ENCODE results near the gene ANKRD39.
"Not testable (repeated sequence)": the region's sequence is repeated elsewhere in the genome, so short reads cannot be mapped to it uniquely, and the experiment has no call there.

ANKRD39 gene

DNA sequence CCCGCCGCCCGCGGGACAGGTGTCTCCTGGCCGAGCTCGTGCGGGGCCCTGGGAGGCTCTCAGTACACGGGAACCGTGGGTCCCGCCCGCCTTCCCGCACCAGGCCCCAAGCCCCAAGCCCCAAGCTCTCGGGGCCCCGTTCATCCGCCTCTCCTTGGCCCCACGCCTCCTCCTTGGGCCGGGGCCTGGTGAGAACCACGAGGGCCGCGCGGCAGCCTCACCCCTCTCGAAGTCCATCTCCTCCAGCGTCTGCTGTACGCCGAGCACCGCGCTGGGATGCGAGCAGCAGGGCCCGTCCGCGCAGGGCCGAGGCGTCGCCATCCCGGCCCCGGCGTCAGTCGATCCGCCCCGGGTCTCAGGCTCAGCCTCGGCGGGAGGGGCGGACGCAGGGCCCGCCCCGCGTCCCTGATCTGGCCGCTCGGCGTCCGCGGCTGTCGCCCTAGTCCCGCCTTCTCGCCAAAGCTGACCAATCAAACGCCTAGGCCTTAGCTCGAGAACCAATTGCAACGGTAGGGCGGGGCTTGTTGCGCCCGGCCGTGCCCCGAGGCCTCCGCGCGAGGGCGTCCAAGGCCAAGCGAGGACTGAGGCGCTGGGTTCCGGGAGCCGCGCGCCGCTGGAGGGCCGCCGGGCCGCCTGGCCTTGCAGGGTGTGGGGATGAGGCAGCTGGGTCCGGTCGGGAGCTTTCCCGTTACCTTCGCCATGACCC is at the start of gene ANKRD39:
Gene ANKRD39, minus strand, starts transcription at position 350 of the 706 bp plus-strand sequence. Its CDS starts 29 bp downstream, at position 321.
- peak; percentile 95 to 96 for DNase-seq (ENCODE audit: low read depth in 2 of 2)

DNA sequence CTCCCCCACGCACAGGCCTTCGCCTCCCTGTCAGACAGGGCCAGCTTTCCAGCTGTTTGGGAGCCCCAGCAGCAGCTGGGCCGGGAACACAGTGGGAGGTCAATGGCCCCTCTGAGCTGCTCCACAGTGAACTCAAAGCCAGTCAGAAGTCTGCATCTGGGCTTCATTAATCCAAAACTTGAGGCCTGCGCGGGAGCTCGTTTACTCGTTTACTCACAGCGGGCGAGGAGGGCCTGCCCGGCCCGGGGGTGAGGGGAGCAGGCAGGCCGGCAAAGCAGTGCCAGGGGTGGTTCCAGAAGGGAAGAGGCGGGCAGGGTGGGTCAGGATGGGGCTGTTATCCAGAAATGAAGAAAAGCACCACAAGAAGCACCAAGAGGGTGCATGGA is 48.9 kb upstream of the ANKRD39 start:
- DNase-seq (ENCODE audit: low read depth in 2 of 2) = no peak

GRCh38 chr2:96903815-96904214 is 46.0 kb upstream of the ANKRD39 start:
- no peak for DNase-seq (ENCODE audit: low read depth in 2 of 2)

DNA sequence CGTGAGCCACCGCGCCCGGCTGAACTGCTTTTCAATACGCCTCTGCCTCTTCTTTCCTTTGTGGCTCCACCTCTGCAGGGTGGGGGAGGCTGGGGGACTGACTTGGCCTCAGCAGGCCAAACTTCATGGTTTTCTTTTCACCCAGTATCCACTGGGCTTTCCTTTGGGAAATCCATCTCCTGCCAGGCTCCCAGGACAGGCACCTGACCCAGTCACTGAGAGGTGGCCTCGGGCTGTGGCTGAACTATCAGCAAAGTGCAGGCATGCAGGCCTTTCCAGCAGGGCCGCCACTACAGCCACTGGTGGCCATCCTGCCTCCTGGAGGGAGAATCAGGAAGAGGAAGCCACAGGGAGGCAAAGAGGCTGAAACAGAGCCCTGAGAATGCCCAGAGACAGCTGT is 45.5 kb upstream of the ANKRD39 start:
- no peak for DNase-seq (ENCODE audit: low read depth in 2 of 2)

DNA sequence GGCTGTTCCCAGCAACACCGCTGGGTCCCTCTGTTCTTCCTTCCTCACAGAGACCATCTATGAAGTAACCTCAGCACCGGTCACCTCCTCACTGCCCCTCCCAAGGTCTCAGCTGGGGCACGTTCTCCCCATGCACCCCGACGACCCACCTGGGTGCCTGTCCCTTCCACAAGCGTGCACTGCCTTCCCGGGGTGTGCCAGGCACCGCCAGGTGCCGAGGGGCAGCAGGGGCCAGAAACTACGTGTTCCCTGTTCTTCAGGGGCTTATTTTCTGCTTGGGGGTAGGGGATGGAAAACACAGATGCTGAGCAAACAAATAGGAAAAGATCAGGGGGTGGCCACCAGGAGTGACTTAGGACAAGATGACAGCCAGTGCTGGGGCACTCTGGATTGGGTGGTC is 42.4 kb upstream of the ANKRD39 start:
- DNase-seq (ENCODE audit: low read depth in 2 of 2) = no peak

DNA sequence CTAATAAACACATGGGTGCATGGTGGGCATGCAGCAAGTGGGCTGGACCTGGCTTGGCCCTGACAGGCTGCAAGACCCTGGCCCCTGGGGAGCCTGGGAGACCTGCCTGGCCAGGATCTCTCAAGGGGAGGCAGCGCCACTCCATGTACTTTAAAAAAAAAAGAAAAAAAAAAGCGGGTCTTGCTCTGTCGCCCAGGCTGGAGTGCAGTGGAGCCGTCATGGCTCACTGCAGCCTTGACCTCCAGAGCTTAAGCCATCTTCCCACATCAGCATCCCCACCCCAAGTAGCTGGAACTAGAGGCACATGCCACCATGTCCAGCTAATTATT is 41.6 kb upstream of the ANKRD39 start:
- DNase-seq (ENCODE audit: low read depth in 2 of 2) = no peak

DNA sequence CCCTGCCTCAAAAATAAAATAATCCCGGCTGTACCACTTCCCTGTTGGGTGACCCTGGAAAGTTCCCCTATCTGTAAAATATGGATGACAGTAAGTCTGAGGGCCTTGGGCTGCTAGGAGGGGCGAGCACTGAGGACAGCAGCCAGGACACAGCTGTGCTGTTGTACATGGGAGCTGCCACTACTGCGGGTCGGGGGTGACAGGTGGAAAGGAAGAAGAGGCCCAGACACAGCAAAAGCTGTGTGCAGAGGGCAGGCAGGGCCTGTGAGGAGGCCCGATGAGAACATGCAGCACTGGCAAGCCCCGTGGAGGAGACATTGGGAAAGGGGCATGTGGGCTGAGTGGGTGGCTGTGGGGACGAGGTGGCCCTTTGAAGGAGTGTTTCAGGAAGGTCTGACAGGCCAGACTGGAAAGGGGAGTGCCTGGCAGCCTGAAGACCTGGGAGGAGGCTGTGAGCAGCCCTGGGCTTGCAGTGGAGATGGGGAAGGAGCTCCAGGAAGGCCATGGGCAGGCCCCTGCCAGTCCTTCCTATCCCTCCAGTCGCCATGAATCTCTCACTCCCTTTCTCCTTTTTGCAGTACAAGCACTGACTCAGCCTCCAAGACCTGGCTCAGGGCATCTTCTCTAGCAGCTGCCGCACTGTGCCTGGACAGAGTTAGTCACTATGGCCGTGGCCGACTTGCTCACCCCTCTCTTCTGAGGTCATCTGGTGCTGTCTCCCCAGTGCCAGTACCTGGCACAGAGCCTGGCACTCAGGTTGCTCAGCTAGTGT is 41.0 kb upstream of the ANKRD39 start:
- no peak for DNase-seq (ENCODE audit: low read depth in 2 of 2)

DNA sequence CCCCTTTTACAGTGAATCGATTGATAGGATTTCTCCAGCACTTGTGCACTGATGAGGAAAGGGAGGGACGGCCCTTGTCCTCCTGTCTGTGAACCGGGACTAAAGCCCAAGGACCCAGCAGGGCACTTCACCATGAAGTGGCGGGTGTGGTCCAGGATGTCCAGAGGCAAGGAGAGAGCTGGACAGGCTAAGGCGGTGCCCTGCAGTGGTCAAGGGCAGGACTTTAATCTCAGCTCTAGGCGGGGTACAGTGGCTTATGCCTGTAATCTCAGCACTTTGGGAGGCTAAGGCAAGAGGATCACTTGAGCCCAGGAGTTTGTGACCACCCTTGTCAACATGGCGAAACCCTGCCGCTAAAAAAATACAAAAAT is 40.3 kb upstream of the ANKRD39 start:
- no peak for DNase-seq (ENCODE audit: low read depth in 2 of 2)

- DNase-seq (ENCODE audit: low read depth in 2 of 2) = no peak
Observed at GRCh38 chr2:96897491-96898134, 39.8 kb upstream of the ANKRD39 start.

- DNase-seq (ENCODE audit: low read depth in 2 of 2) = no peak
Observed at GRCh38 chr2:96895746-96896651, 38.2 kb upstream of the ANKRD39 start.

GRCh38 chr2:96895032-96895745 is 37.4 kb upstream of the ANKRD39 start:
- DNase-seq (ENCODE audit: low read depth in 2 of 2) = no peak

DNA sequence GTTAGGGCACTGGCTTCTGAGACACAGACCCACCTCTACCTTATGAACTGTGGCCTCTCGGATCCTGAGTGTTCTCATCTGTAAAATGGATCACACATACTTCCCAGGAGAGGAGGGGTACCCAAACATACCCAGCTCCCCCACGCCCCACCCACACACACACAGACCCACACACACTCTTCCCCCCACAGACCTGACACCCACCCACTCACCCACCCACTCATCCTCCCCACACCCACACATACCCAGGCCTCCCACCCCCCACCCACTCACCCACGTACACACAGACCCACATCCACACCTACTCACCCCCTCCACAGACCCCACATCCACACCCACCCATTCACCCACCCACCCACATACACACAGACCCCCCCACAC is 36.3 kb upstream of the ANKRD39 start:
- DNase-seq (ENCODE audit: low read depth in 2 of 2) = no peak

DNA sequence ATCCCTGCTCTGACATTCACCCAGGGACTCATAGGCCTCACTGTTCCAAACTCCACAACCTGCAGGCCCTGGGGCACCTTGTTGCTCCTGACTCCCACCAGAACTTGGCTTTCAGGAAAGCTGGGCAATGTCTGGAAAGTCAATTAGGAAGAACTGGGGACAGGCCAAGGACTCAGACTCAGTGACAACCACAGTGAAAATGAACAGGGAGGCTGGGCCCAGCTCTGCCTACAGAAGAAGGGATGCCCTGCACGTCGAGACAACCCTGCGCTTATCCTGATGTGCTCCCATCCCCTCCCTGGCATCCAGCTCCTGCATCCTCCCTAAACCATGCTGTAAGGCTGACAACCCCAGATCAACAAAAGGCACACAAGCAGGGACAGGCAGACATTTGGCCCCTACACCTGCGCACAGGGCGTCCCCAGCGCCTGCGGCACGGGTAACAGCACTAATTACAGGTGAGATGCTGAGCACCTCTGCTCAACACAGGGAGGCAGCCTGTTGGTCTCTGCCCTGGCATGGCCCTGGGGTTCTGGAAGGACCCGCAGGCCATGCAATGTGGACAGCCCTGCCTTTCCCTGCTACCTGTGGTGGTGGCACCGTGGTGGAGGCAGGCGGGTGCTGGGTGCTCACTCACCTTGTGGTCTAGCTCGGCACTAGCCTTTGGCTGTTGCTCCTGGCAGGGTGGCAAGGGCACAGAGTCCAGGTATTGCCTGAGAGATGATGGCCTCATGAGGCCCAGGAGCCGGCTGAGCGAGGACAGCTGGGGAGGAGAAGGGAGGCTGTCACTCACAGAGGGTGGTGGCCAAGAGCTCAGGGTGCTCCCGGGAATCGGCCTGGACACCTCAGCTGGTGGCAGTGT is 35.7 kb upstream of the ANKRD39 start:
- DNase-seq (ENCODE audit: low read depth in 2 of 2) = no peak

DNA sequence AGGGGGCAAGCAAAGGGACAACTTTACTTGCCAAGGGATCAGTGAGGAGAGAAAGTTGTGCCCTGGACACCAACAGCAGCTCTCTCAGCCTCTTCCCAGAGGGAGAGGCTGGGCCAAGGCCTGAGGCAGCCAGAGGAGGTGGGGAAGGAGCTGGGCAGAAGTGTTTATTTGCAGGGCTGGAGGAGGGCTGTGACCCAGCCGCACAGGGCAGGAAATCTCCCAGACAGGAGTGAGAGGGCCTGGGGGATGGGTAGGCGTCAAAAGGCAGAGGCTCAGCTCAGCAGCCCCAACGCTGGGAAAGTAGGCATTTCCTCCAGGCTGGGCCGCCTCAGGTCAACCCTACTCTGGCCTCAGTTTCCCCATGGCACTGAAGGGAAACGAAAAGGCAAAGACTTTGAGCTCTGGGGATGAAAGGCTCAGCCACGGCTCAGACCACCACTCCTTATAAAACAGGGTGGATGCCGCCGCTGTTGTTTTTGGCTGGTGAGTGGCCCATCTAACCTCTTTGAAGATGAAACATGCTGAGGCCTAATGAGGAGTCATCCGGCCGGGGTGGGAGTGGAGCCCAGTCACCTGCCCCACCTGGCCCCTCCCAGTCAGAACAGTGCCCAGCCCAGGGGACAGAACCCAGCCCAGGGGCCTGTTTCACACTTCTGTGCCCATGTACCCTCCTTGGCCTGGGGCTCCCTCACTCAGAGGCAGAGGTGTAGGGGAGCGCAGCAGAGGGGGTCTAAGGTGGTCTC is 33.9 kb upstream of the ANKRD39 start:
- no peak for DNase-seq (ENCODE audit: low read depth in 2 of 2)

DNA sequence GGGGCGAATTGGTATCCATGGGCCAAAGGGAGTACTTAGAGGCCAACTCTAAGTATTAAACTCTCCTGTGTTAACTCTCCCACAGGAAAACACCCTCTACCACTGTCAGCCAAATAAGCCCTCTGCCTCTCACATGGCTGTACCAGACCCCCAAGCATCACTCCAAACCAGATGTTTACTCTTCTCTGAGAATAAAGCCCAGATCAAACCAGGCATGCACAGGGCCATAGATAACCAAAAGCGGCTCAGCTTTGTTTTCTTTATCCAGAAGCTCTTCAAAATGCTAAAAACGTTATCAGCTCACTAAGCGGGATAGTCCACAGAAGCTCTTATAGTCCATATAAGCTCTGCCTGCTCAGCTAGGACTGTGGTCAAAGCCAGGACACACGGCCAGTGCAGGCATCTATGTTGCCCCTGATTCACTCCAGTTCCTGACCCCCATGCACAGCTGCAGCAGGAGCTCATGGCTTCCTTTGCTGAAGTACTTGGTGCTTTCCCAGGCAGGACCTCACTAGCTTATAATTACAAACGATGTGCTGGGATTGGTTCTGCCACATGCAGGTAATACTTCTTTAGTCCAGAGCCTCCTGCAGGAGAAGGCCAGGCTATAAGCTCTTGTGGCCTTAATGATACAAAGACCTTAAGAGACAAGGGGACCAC is 33.0 kb upstream of the ANKRD39 start:
- DNase-seq (ENCODE audit: low read depth in 2 of 2) = no peak

DNA sequence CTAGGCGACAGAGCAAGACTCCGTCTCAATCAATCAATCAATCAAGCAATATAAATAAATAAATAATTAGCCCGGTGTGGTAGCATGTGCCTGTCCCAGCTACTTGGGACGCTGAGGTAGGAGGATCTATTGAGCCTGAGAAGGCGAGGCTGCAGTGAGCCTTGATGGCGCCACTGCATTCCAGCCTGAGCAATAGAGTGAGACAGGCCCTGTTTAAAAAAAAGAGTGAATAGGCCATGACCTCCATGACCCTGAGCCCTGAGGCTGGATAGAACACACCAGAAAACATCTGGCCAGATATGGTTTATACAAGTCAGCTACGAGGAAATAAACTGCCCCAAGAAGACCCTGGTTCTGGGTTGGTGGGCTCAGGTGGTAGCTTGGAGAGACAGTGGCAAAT is 32.4 kb upstream of the ANKRD39 start:
- no peak for DNase-seq (ENCODE audit: low read depth in 2 of 2)

DNA sequence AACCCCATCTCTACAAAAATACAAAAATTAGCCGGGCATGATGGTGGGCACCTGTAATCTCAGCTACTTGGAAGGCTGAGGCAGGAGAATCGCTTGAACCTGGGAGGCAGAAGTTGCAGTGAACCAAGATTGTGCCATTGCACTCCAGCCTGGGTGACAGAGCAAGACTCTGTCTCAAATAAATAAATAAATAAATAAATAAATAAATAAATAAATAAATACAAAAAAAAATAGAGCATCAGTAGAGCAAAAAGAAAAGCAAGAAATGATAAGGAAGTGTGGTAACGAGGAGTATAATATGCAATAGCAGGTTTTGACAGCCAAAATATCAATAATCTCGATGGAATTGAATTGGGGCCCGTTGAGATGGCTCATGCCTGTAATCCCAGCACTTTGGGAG is 31.7 kb upstream of the ANKRD39 start:
- DNase-seq (ENCODE audit: low read depth in 2 of 2) = not testable (repeated sequence)

DNA sequence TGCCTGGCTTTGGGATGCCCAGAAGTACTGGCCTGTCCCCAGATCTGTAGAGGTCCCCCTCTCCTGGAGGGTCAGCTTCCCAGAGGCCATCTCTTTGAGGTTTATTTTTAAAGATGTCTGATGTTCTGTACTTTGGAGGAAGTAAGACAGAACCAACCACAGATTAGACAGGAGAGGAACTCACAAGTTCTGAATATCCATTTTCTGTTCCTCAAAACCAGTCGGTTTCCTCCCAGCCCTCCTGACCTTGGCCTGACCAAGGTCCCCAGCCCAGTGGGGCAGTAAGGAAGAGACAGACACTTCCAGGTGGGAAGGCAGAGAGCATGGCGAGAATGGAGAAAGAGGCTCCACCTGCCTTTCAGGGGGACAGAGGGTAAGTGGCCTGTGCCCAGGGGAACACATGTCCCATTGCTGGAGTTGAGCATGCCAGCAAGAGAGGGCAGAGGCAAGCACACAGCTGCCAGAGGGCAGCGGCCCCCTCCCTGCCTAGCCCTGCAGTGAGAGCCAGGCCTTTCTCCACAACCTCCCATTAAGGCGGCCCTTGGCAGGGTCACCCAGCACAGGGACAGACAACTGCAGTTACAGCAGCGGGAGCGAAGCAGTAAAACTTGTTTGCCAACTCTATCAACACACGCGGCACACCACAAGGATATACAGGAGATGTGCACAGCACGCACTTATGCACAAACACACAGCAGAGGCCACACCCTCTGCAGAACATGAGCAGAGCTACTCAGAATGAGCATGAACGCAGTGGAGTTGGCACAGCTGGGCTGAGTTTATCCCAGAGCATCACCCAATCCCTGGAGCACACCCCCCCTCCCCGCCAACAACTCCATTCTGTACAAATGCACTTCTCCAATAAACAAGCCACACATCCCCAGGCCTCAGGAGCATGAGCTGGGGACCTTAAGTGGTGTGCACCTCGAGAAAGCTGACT is 30.5 kb upstream of the ANKRD39 start:
- no peak for DNase-seq (ENCODE audit: low read depth in 2 of 2)
